K562 (cell line): ENCODE results near the gene MPI. TPM values are rescaled to one million over a fixed set of nuclear protein-coding genes. Genes with fewer than 3 reads are reported as not detected.

ENCODE experiments used
- RNF2 ChIP-seq: sonication (generic); IDR thresholded peaks from 2 replicates; pipeline ENCODE4 v1.6.1; 2016
- microRNA-seq: library from miRNA; unstranded; fragments of <30 nt; microRNA quantifications from one replicate; pipeline ENCODE4, GENCODE V29; 2018; ENCODE audit warnings: borderline microRNAs expressed
- polyA plus RNA-seq, 8 experiments: library from polyadenylated mRNA; depleted of rRNA in 4 of 8; stranded (reverse) in 5 of 8; unstranded in 3 of 8; fragments of >200 nt; fragmentation: Nextera tagmentation in 2 of 8; fragmentation: Illumina TruSeq in 1 of 8; extraction: Ambion mirVana in 2 of 8; extraction: Trizol in 1 of 8; gene quantifications; 2 replicates each; pipeline versions ENCODE4 v1.2.1 to v1.2.3, GENCODE V29; 2011 to 2014; ENCODE audit warnings: inconsistent platforms in 1 of 8, missing spikeins in 1 of 8
- small RNA-seq: library from RNA; depleted of rRNA; stranded (forward); fragments of <200 nt; gene quantifications from one replicate; pipeline ENCODE3, GENCODE V24; 2014
- total RNA-seq, 7 experiments: library from RNA; depleted of rRNA in 6 of 7; stranded (reverse); fragments of >200 nt in 6 of 7; fragmentation: Illumina TruSeq in 2 of 7; extraction: Trizol in 2 of 7; gene quantifications; 2 replicates each; pipeline versions ENCODE4 v1.2.1 to v1.2.3, GENCODE V29; 2011 to 2021; ENCODE audit warnings: low replicate concordance in 1 of 7
- TF ChIP-seq, protein P1 (sequence below): fragments of 450-650 bp; IDR thresholded peaks from 2 replicates; pipeline ENCODE4 v1.6.1; 2016; ENCODE audit warnings: mild to moderate bottlenecking

The MPI gene
- total and polyA plus RNA-seq, 9 of the 15 experiments (the other 6 are each of a cell fraction or from before 2014, with no cell fraction given): 30.7 to 105 (median 40.5) TPM

GRCh38 chr15:74951006-74951405 lies 61.2 kb downstream of the MPI start (continued):
- TF ChIP-seq, protein P1, sequence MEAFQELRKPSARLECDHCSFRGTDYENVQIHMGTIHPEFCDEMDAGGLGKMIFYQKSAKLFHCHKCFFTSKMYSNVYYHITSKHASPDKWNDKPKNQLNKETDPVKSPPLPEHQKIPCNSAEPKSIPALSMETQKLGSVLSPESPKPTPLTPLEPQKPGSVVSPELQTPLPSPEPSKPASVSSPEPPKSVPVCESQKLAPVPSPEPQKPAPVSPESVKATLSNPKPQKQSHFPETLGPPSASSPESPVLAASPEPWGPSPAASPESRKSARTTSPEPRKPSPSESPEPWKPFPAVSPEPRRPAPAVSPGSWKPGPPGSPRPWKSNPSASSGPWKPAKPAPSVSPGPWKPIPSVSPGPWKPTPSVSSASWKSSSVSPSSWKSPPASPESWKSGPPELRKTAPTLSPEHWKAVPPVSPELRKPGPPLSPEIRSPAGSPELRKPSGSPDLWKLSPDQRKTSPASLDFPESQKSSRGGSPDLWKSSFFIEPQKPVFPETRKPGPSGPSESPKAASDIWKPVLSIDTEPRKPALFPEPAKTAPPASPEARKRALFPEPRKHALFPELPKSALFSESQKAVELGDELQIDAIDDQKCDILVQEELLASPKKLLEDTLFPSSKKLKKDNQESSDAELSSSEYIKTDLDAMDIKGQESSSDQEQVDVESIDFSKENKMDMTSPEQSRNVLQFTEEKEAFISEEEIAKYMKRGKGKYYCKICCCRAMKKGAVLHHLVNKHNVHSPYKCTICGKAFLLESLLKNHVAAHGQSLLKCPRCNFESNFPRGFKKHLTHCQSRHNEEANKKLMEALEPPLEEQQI: no peak
- no peak for TF ChIP-seq RNF2

Small RNA genes lying within 50 kb of the gene (microRNA-seq; reads per million reads assigned to microRNA genes)
- gene MIR6882: 0.73 reads per million

Small RNA genes lying within 50 kb of the gene (small RNA-seq; reads per million reads assigned to genes)
- 0.26 reads per million for gene MIR6882

Other genes with a start within 250 kb of the MPI start
Only the 7 nearest of the 13 such genes appear.
- not detected in 2 replicates for gene LMAN1L, start 77.2 kb upstream of the MPI start, total RNA-seq (2014; rRNA removed)
- gene LMAN1L, start 77.2 kb upstream of the MPI start, total RNA-seq (2014; rRNA removed; fragmentation: Illumina TruSeq; extraction: Trizol): not detected in 2 replicates
- not detected in 2 replicates for gene LMAN1L, start 77.2 kb upstream of the MPI start, total RNA-seq (2015; rRNA removed; fragmentation: Illumina TruSeq; extraction: Trizol)
- gene LMAN1L, start 77.2 kb upstream of the MPI start, total RNA-seq (2021): not detected in 2 replicates
- gene LMAN1L, start 77.2 kb upstream of the MPI start, polyA plus RNA-seq (2011; rRNA removed): not detected in 2 replicates
- not detected in 2 replicates for gene LMAN1L, start 77.2 kb upstream of the MPI start, polyA plus RNA-seq (2014; fragmentation: Illumina TruSeq; extraction: Trizol)
- not detected for gene LMAN1L, start 77.2 kb upstream of the MPI start, polyA plus RNA-seq (2014; fragmentation: Nextera tagmentation; extraction: Ambion mirVana)
- not detected in 2 replicates for gene LMAN1L, start 77.2 kb upstream of the MPI start, polyA plus RNA-seq (2014; rRNA removed)
- gene CPLX3, start 63.4 kb upstream of the MPI start, total RNA-seq (2014; rRNA removed): not detected in 2 replicates
- not detected in 2 replicates for gene CPLX3, start 63.4 kb upstream of the MPI start, total RNA-seq (2014; rRNA removed; fragmentation: Illumina TruSeq; extraction: Trizol)
- gene CPLX3, start 63.4 kb upstream of the MPI start, total RNA-seq (2015; rRNA removed; fragmentation: Illumina TruSeq; extraction: Trizol): not detected in 2 replicates
- gene CPLX3, start 63.4 kb upstream of the MPI start, total RNA-seq (2021): not detected in 2 replicates
- gene CPLX3, start 63.4 kb upstream of the MPI start, polyA plus RNA-seq (2011; rRNA removed): not detected in 2 replicates
- not detected in 2 replicates for gene CPLX3, start 63.4 kb upstream of the MPI start, polyA plus RNA-seq (2014; fragmentation: Illumina TruSeq; extraction: Trizol)
- gene CPLX3, start 63.4 kb upstream of the MPI start, polyA plus RNA-seq (2014; fragmentation: Nextera tagmentation; extraction: Ambion mirVana): not detected
- gene CPLX3, start 63.4 kb upstream of the MPI start, polyA plus RNA-seq (2014; rRNA removed): not detected in 2 replicates
- gene ULK3, start 46.9 kb upstream of the MPI start, total RNA-seq (2014; rRNA removed): 34.9 and 35.9 TPM in 2 replicates
- gene ULK3, start 46.9 kb upstream of the MPI start, total RNA-seq (2014; rRNA removed; fragmentation: Illumina TruSeq; extraction: Trizol): 18.2 and 19.3 TPM in 2 replicates
- gene ULK3, start 46.9 kb upstream of the MPI start, total RNA-seq (2015; rRNA removed; fragmentation: Illumina TruSeq; extraction: Trizol): 24.9 and 25.5 TPM in 2 replicates
- gene ULK3, start 46.9 kb upstream of the MPI start, total RNA-seq (2021): 36.9 and 38.3 TPM in 2 replicates
- gene ULK3, start 46.9 kb upstream of the MPI start, polyA plus RNA-seq (2011; rRNA removed): 61.5 and 68.0 TPM in 2 replicates
- gene ULK3, start 46.9 kb upstream of the MPI start, polyA plus RNA-seq (2014; fragmentation: Illumina TruSeq; extraction: Trizol): 43.2 and 49.7 TPM in 2 replicates
- gene ULK3, start 46.9 kb upstream of the MPI start, polyA plus RNA-seq (2014; fragmentation: Nextera tagmentation; extraction: Ambion mirVana): under 1 TPM; 0.68 to 0.88 TPM
- 60.9 and 62.5 TPM in 2 replicates for gene ULK3, start 46.9 kb upstream of the MPI start, polyA plus RNA-seq (2014; rRNA removed)
- gene SCAMP2, start 16.7 kb upstream of the MPI start, total RNA-seq (2014; rRNA removed): 15.2 and 23.5 TPM in 2 replicates
- gene SCAMP2, start 16.7 kb upstream of the MPI start, total RNA-seq (2014; rRNA removed; fragmentation: Illumina TruSeq; extraction: Trizol): 16.0 and 17.0 TPM in 2 replicates
- 20.0 and 20.1 TPM in 2 replicates for gene SCAMP2, start 16.7 kb upstream of the MPI start, total RNA-seq (2015; rRNA removed; fragmentation: Illumina TruSeq; extraction: Trizol)
- gene SCAMP2, start 16.7 kb upstream of the MPI start, total RNA-seq (2021): 40.9 and 44.6 TPM in 2 replicates
- 40.2 and 90.8 TPM in 2 replicates for gene SCAMP2, start 16.7 kb upstream of the MPI start, polyA plus RNA-seq (2011; rRNA removed)
- gene SCAMP2, start 16.7 kb upstream of the MPI start, polyA plus RNA-seq (2014; fragmentation: Illumina TruSeq; extraction: Trizol): 53.7 and 61.1 TPM in 2 replicates
- 10 to 100 TPM in 1 of 2 experiments, 1 to 10 TPM in 1; 5.9 to 11.2 TPM for gene SCAMP2, start 16.7 kb upstream of the MPI start, polyA plus RNA-seq (2014; fragmentation: Nextera tagmentation; extraction: Ambion mirVana)
- 28.1 and 40.0 TPM in 2 replicates for gene SCAMP2, start 16.7 kb upstream of the MPI start, polyA plus RNA-seq (2014; rRNA removed)
- 26.1 and 27.6 TPM in 2 replicates for gene FAM219B, start 16.8 kb downstream of the MPI start, total RNA-seq (2014; rRNA removed)
- gene FAM219B, start 16.8 kb downstream of the MPI start, total RNA-seq (2014; rRNA removed; fragmentation: Illumina TruSeq; extraction: Trizol): 28.2 and 29.4 TPM in 2 replicates
- gene FAM219B, start 16.8 kb downstream of the MPI start, total RNA-seq (2015; rRNA removed; fragmentation: Illumina TruSeq; extraction: Trizol): 17.5 and 19.1 TPM in 2 replicates
- 40.3 and 43.0 TPM in 2 replicates for gene FAM219B, start 16.8 kb downstream of the MPI start, total RNA-seq (2021)
- 50.4 and 58.4 TPM in 2 replicates for gene FAM219B, start 16.8 kb downstream of the MPI start, polyA plus RNA-seq (2011; rRNA removed)
- gene FAM219B, start 16.8 kb downstream of the MPI start, polyA plus RNA-seq (2014; fragmentation: Illumina TruSeq; extraction: Trizol): 29.7 and 35.3 TPM in 2 replicates
- gene FAM219B, start 16.8 kb downstream of the MPI start, polyA plus RNA-seq (2014; fragmentation: Nextera tagmentation; extraction: Ambion mirVana): 10 to 100 TPM in 1 of 2 experiments, 1 to 10 TPM in 1; 6.8 to 10.2 TPM
- gene FAM219B, start 16.8 kb downstream of the MPI start, polyA plus RNA-seq (2014; rRNA removed): 47.9 and 50.4 TPM in 2 replicates
- 182 and 196 TPM in 2 replicates for gene COX5A, start 48.0 kb downstream of the MPI start, total RNA-seq (2014; rRNA removed)
- 427 and 480 TPM in 2 replicates for gene COX5A, start 48.0 kb downstream of the MPI start, total RNA-seq (2014; rRNA removed; fragmentation: Illumina TruSeq; extraction: Trizol)
- gene COX5A, start 48.0 kb downstream of the MPI start, total RNA-seq (2015; rRNA removed; fragmentation: Illumina TruSeq; extraction: Trizol): 371 and 389 TPM in 2 replicates
- 476 and 490 TPM in 2 replicates for gene COX5A, start 48.0 kb downstream of the MPI start, total RNA-seq (2021)
- gene COX5A, start 48.0 kb downstream of the MPI start, polyA plus RNA-seq (2011; rRNA removed): 245 and 357 TPM in 2 replicates
- 553 and 569 TPM in 2 replicates for gene COX5A, start 48.0 kb downstream of the MPI start, polyA plus RNA-seq (2014; fragmentation: Illumina TruSeq; extraction: Trizol)
- gene COX5A, start 48.0 kb downstream of the MPI start, polyA plus RNA-seq (2014; fragmentation: Nextera tagmentation; extraction: Ambion mirVana): 100 to 1,000 TPM in 1 of 2 experiments, 10 to 100 TPM in 1; 86.8 to 116 TPM
- 419 and 568 TPM in 2 replicates for gene COX5A, start 48.0 kb downstream of the MPI start, polyA plus RNA-seq (2014; rRNA removed)
- gene RPP25, start 66.7 kb downstream of the MPI start, total RNA-seq (2014; rRNA removed): 12.3 and 15.4 TPM in 2 replicates
- 5.4 and 5.6 TPM in 2 replicates for gene RPP25, start 66.7 kb downstream of the MPI start, total RNA-seq (2014; rRNA removed; fragmentation: Illumina TruSeq; extraction: Trizol)
- 4.7 and 4.9 TPM in 2 replicates for gene RPP25, start 66.7 kb downstream of the MPI start, total RNA-seq (2015; rRNA removed; fragmentation: Illumina TruSeq; extraction: Trizol)
- 11.0 and 12.0 TPM in 2 replicates for gene RPP25, start 66.7 kb downstream of the MPI start, total RNA-seq (2021)
- 1.9 and 4.1 TPM in 2 replicates for gene RPP25, start 66.7 kb downstream of the MPI start, polyA plus RNA-seq (2011; rRNA removed)
- gene RPP25, start 66.7 kb downstream of the MPI start, polyA plus RNA-seq (2014; fragmentation: Illumina TruSeq; extraction: Trizol): 6.0 and 6.2 TPM in 2 replicates
- gene RPP25, start 66.7 kb downstream of the MPI start, polyA plus RNA-seq (2014; fragmentation: Nextera tagmentation; extraction: Ambion mirVana): 1 to 10 TPM; 1.1 to 1.3 TPM
- 6.9 and 7.5 TPM in 2 replicates for gene RPP25, start 66.7 kb downstream of the MPI start, polyA plus RNA-seq (2014; rRNA removed)